WTC11 (cell line): ENCODE data around the gene KSR2. TPM values are rescaled to one million over a fixed set of nuclear protein-coding genes. Genes with fewer than 3 reads are reported as not detected.

Source experiments
- ATAC-seq: fragments of 200-7000 bp; cut with Tn5 transposase; 2 replicates; pipeline ENCODE4 v1.10.0; 2021; ENCODE audit warnings: mild to moderate bottlenecking, moderate library complexity
- CTCF ChIA-PET: fragments of 300-600 bp; sonication (Branson Sonifier 250); formaldehyde crosslinking; loops from one replicate; lab custom pipeline; 2021; ENCODE audit warnings: antibody characterized with exemption; lab: Charles Lee
- POLR2A ChIA-PET: fragments of 350-600 bp; sonication (Branson Sonifier 250); formaldehyde crosslinking; loops from one replicate; lab custom pipeline; 2021; ENCODE audit warnings: antibody characterized with exemption; lab: Charles Lee
- DNase-seq: peaks from one replicate; pipeline ENCODE4 v3.0.0; 2021; ENCODE audit warnings: low spot score
- H3K27ac Mint-ChIP-seq: 2 replicates; pipeline ENCODE4 v1.8.0; 2021; ENCODE audit warnings: mixed read lengths
- H3K27me3 Mint-ChIP-seq: 2 replicates; pipeline ENCODE4 v1.8.0; 2021; ENCODE audit warnings: low read depth, mild to moderate bottlenecking, moderate library complexity, mixed read lengths
- H3K36me3 Mint-ChIP-seq: 2 replicates; pipeline ENCODE4 v1.8.0; 2021; ENCODE audit warnings: mixed read lengths
- H3K4me1 Mint-ChIP-seq: 2 replicates; pipeline ENCODE4 v1.8.0; 2022; ENCODE audit warnings: mixed read lengths
- H3K4me3 Mint-ChIP-seq: 2 replicates; pipeline ENCODE4 v1.8.0; 2021; ENCODE audit warnings: mild to moderate bottlenecking, moderate library complexity, mixed read lengths
- H3K9me3 Mint-ChIP-seq: 2 replicates; pipeline ENCODE4 v1.8.0; 2021; ENCODE audit warnings: mixed read lengths
- ARID4B ChIP-seq: sonication (generic); formaldehyde crosslinking; IDR thresholded peaks from 2 replicates; pipeline ENCODE4 v1.8.0; 2023; ENCODE audit warnings: missing genetic modification reagents, mild to moderate bottlenecking, borderline replicate concordance
- CTCF ChIP-seq: fragments of 200-600 bp; IDR thresholded peaks from 2 replicates; pipeline ENCODE4 v1.8.0; 2022; ENCODE audit warnings: antibody characterized with exemption
- ETV6 ChIP-seq: sonication (generic); formaldehyde crosslinking; IDR thresholded peaks from 2 replicates; pipeline ENCODE4 v1.8.1; 2022; ENCODE audit warnings: mild to moderate bottlenecking, missing genetic modification reagents
- GABPB1 ChIP-seq: sonication (generic); formaldehyde crosslinking; IDR thresholded peaks from 2 replicates; pipeline ENCODE4 v1.8.1; 2023; ENCODE audit warnings: mild to moderate bottlenecking, missing genetic modification reagents
- IRF1 ChIP-seq: sonication (generic); formaldehyde crosslinking; IDR thresholded peaks from 2 replicates; pipeline ENCODE4 v1.8.0; 2023; ENCODE audit warnings: missing genetic modification reagents
- KAT7 ChIP-seq: sonication (generic); formaldehyde crosslinking; IDR thresholded peaks from 2 replicates; pipeline ENCODE4 v1.8.1; 2023; ENCODE audit warnings: missing genetic modification reagents, mild to moderate bottlenecking, borderline replicate concordance
- MAX ChIP-seq: sonication (generic); formaldehyde crosslinking; IDR thresholded peaks from 2 replicates; pipeline ENCODE4 v1.8.0; 2022; ENCODE audit warnings: mild to moderate bottlenecking, missing genetic modification reagents
- MYBL2 ChIP-seq: sonication (generic); formaldehyde crosslinking; IDR thresholded peaks from 2 replicates; pipeline ENCODE4 v1.8.1; 2023; ENCODE audit warnings: mild to moderate bottlenecking, moderate library complexity, missing genetic modification reagents
- SMAD3 ChIP-seq: sonication (generic); formaldehyde crosslinking; IDR thresholded peaks from 2 replicates; pipeline ENCODE4 v1.8.0; 2022; ENCODE audit warnings: missing genetic modification reagents, mild to moderate bottlenecking, borderline replicate concordance
- STAT6 ChIP-seq: sonication (generic); formaldehyde crosslinking; conservative IDR thresholded peaks from 2 replicates; pipeline ENCODE4 v1.8.1; 2023; ENCODE audit warnings: mild to moderate bottlenecking, low read depth, missing genetic modification reagents, moderate library complexity
- TEAD1 ChIP-seq: sonication (generic); formaldehyde crosslinking; IDR thresholded peaks from 2 replicates; pipeline ENCODE4 v1.8.0; 2022; ENCODE audit warnings: mild to moderate bottlenecking, missing genetic modification reagents
- TEAD4 ChIP-seq: sonication (generic); formaldehyde crosslinking; IDR thresholded peaks from 2 replicates; pipeline ENCODE4 v1.8.0; 2022; ENCODE audit warnings: mild to moderate bottlenecking, missing genetic modification reagents
- ZBTB21 ChIP-seq: sonication (generic); formaldehyde crosslinking; IDR thresholded peaks from 2 replicates; pipeline ENCODE4 v1.8.1; 2023; ENCODE audit warnings: mild to moderate bottlenecking, missing genetic modification reagents, borderline replicate concordance
- ZNF423 ChIP-seq: fragments of 250-450 bp; sonication (Bioruptor Pico); IDR thresholded peaks from 2 replicates; pipeline ENCODE4 v2.1.2; 2022; ENCODE audit warnings: mild to moderate bottlenecking, moderate library complexity
- ZNF512 ChIP-seq: sonication (generic); formaldehyde crosslinking; IDR thresholded peaks from 2 replicates; pipeline ENCODE4 v1.8.1; 2022; ENCODE audit warnings: missing genetic modification reagents, borderline replicate concordance
- ZSCAN18 ChIP-seq: fragments of 250-450 bp; sonication (Bioruptor Pico); IDR thresholded peaks from 2 replicates; pipeline ENCODE4 v2.1.2; 2022; ENCODE audit warnings: mild to moderate bottlenecking, moderate library complexity
- total RNA-seq: library from RNA; stranded (reverse); gene quantifications from 3 replicates; pipeline ENCODE4 v1.2.3, GENCODE V29; 2021

KSR2 gene
- total RNA-seq, 1 experiment from 2014 or later: 2.4 TPM

- TF ChIP-seq ZSCAN18 (CRISPR knock-in tag) (no peak), SMAD3 (CRISPR knock-in tag) (no peak), ARID4B (CRISPR knock-in tag) (no peak), ZBTB21 (CRISPR knock-in tag) (no peak), ZNF423 (CRISPR knock-in tag) (no peak), ETV6 (CRISPR knock-in tag) (no peak)
- TF ChIP-seq, all 79 proteins: peak for 0
These were observed 250.6 kb downstream of the KSR2 start (continued) for GRCh38 chr12:117718141-117718540.

GRCh38 chr12:117714203-117714602 is 254.6 kb downstream of the KSR2 start:
- Mint-ChIP-seq H3K9me3 (no peaks in the 10 kb centered on the region), H3K4me3 (no peak overlapping the region), H3K27ac (no peak overlapping the region), H3K4me1 (peaks cover 13% of the 10 kb centered on the region), H3K36me3 (no peaks in the 10 kb centered on the region), H3K27me3 (no peaks in the 10 kb centered on the region)
- DNase-seq (no peak), ATAC-seq (peak; percentile 66)
- TF ChIP-seq TEAD4 (CRISPR knock-in tag) (no peak), CTCF (0 out of 2 replicates have a peak, but pooled peaks have one; percentile 13)
- CTCF ChIA-PET: interaction anchor here (0.7 to 2.4 kb wide), 4 partner anchors 13 to 143 kb away, joined by 3 to 13 read pairs (median 4); no protein-coding TSS in a partner anchor
- POLR2A ChIA-PET: no interaction called here

- Mint-ChIP-seq H3K4me3 (no peak overlapping the region), H3K27ac (no peak overlapping the region), H3K4me1 (peaks cover 13% of the 10 kb centered on the region), H3K27me3 (no peaks in the 10 kb centered on the region), H3K36me3 (no peaks in the 10 kb centered on the region), H3K9me3 (no peaks in the 10 kb centered on the region)
- ATAC-seq: no peak
- POLR2A ChIA-PET: no interaction called here
- CTCF ChIA-PET: interaction anchor here (0.9 to 1.7 kb wide), 2 partner anchors 39 to 127 kb away, joined by 4 to 5 read pairs; no protein-coding TSS in a partner anchor
- no peak for DNase-seq
- TF ChIP-seq MYBL2 (CRISPR knock-in tag) (no peak), ZNF512 (CRISPR knock-in tag) (no peak), CTCF (no peak), GABPB1 (CRISPR knock-in tag) (no peak), IRF1 (CRISPR knock-in tag) (no peak), TEAD1 (CRISPR knock-in tag) (no peak), KAT7 (CRISPR knock-in tag) (no peak), MAX (no peak), STAT6 (CRISPR knock-in tag) (no peak)
These were observed 258.7 kb downstream of the KSR2 start for GRCh38 chr12:117710121-117710520.
